Measurements from ENCODE around the gene ZIC3. TPM values are rescaled to one million over a fixed set of nuclear protein-coding genes. Genes with fewer than 3 reads are reported as not detected.

Gene ZIC3
- total RNA-seq, 1 experiment from 2014 or later = 8.9 TPM

DNA sequence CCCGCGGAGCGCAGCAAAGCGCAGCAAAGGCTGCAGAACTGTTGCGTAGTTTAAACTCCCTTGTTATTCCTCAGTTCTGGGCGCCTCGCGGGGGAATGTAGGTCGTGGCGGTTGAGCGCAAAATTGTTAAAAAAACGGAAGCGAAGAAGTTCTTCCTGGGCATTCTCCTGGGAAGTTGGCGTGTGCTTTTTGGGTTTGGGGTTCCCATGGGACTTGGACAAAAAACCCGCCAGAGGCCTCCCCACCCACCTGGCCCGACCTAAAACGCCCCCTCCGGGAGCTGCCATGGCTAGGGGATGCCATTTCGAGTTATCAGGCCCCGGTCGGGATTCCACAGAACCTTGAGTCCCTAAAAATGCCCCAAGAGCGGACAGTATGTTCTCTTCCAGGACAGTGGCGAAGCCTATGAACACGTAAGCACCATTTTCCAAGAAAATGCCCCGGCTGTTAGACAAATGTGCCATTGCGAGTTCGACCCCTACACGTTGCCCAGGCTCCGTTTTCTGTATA is 8.9 kb downstream of the ZIC3 start:
- Histone ChIP-seq H3K4me1 (ENCODE audit: insufficient read depth, low read length, poor library complexity, severe bottlenecking) (no peaks in the 10 kb centered on the region), H3K27me3 (replicated peaks; ENCODE audit: insufficient read depth, low read depth, low read length, poor library complexity) (no peaks in the 10 kb centered on the region), H3K9me3 (ENCODE audit: low read depth, low read length, poor library complexity, severe bottlenecking) (no peaks in the 10 kb centered on the region), H3K27ac (ENCODE audit: low read depth, low read length, poor library complexity, severe bottlenecking) (no peak overlapping the region), H3K4me3 (ENCODE audit: low read depth, low read length, poor library complexity, severe bottlenecking) (peak overlapping the region; percentile 19), H3K36me3 (ENCODE audit: insufficient read depth, low read length, poor library complexity, severe bottlenecking) (peaks cover 9% of the 10 kb centered on the region)
- no peak for DNase-seq (ENCODE audit: low spot score)
- TF ChIP-seq, protein P1, sequence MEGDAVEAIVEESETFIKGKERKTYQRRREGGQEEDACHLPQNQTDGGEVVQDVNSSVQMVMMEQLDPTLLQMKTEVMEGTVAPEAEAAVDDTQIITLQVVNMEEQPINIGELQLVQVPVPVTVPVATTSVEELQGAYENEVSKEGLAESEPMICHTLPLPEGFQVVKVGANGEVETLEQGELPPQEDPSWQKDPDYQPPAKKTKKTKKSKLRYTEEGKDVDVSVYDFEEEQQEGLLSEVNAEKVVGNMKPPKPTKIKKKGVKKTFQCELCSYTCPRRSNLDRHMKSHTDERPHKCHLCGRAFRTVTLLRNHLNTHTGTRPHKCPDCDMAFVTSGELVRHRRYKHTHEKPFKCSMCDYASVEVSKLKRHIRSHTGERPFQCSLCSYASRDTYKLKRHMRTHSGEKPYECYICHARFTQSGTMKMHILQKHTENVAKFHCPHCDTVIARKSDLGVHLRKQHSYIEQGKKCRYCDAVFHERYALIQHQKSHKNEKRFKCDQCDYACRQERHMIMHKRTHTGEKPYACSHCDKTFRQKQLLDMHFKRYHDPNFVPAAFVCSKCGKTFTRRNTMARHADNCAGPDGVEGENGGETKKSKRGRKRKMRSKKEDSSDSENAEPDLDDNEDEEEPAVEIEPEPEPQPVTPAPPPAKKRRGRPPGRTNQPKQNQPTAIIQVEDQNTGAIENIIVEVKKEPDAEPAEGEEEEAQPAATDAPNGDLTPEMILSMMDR (conservative IDR thresholded peaks at IDR 0.05; ENCODE audit: low read depth, low read length) = no peak
- no peak for TF ChIP-seq EZH2 (IDR thresholded peaks at IDR 0.05; ENCODE audit: borderline replicate concordance, low read depth, low read length, poor library complexity, severe bottlenecking)
- no TSS peak for BruUV-seq (replicated peaks)
- POLR2A ChIA-PET (ENCODE audit: low non-redundant PET) = no interaction called here
- intact Hi-C loops (cut with micrococcal nuclease; ENCODE audit: unreplicated experiment) = no loop called here
- CTCF ChIA-PET = no interaction called here

DNA sequence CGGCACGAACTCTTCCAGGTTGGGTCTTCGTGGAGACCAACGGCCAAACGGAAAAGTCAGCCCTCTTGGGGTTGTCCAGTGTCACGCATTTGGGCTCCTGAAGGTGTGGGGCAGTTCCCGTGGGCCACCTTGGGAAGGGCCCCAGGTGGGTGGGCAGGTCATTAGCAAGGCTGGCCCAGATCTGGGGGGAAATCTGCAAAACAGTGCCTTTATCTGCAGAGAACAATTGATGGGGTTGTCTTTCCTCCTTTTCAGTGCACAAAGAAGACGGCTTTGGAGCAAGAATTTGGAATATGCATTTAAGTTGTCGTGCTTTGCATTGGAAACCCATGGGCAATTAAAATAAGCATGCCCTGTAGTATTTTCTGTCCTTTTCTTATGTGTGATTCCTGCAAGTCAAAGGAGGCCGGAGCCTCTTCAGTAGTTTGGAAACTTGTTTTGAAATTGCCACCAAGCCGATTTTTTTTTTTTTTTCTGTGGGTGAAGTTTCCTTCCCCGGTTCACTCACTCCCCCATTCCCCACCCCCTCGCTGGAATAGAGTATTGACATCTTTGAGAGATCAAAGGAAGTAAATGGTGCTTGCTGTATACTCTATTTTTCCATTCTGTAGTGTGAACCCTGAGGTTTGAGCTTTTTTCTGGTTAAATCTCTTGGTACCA is 9.8 kb downstream of the ZIC3 start:
- Histone ChIP-seq H3K27ac (ENCODE audit: low read depth, low read length, poor library complexity, severe bottlenecking) (no peak overlapping the region), H3K9me3 (ENCODE audit: low read depth, low read length, poor library complexity, severe bottlenecking) (no peaks in the 10 kb centered on the region), H3K27me3 (replicated peaks; ENCODE audit: insufficient read depth, low read depth, low read length, poor library complexity) (no peaks in the 10 kb centered on the region), H3K36me3 (ENCODE audit: insufficient read depth, low read length, poor library complexity, severe bottlenecking) (peaks cover 1% of the 10 kb centered on the region), H3K4me1 (ENCODE audit: insufficient read depth, low read length, poor library complexity, severe bottlenecking) (no peaks in the 10 kb centered on the region), H3K4me3 (ENCODE audit: low read depth, low read length, poor library complexity, severe bottlenecking) (no peak overlapping the region)
- BruUV-seq (replicated peaks) = no TSS peak
- POLR2A ChIA-PET (ENCODE audit: low non-redundant PET) = no interaction called here
- CTCF ChIA-PET = no interaction called here
- TF ChIP-seq EZH2 (IDR thresholded peaks at IDR 0.05; ENCODE audit: borderline replicate concordance, low read depth, low read length, poor library complexity, severe bottlenecking) = no peak
- TF ChIP-seq, protein P1 (conservative IDR thresholded peaks at IDR 0.05; ENCODE audit: low read depth, low read length) = no peak
- DNase-seq (ENCODE audit: low spot score) = no peak
- intact Hi-C loops (cut with micrococcal nuclease; ENCODE audit: unreplicated experiment) = no loop called here

DNA sequence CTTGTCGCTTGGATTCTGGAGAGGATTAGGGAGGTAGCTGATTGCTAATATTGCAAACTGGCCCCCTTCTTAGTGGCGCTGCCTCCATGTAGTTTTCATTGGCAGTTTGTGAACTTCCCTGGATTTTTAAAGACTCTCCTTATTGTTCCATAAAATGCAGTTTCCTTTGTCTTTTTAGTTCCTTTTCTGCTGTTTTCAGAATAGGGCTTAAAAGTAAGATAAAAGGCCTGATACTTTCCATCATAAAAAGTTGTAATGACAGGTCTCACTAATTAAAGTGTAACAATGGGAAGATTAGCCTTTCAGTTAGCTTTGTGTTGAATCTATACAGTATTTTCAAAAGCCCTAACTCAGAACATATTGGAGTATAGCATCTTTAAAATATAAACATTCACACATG is 21.2 kb downstream of the ZIC3 start:
- Histone ChIP-seq H3K9me3 (ENCODE audit: low read depth, low read length, poor library complexity, severe bottlenecking) (no peaks in the 10 kb centered on the region), H3K4me3 (ENCODE audit: low read depth, low read length, poor library complexity, severe bottlenecking) (no peak overlapping the region), H3K4me1 (ENCODE audit: insufficient read depth, low read length, poor library complexity, severe bottlenecking) (no peaks in the 10 kb centered on the region), H3K27me3 (replicated peaks; ENCODE audit: insufficient read depth, low read depth, low read length, poor library complexity) (no peaks in the 10 kb centered on the region), H3K27ac (ENCODE audit: low read depth, low read length, poor library complexity, severe bottlenecking) (no peak overlapping the region), H3K36me3 (ENCODE audit: insufficient read depth, low read length, poor library complexity, severe bottlenecking) (no peaks in the 10 kb centered on the region)
- TF ChIP-seq, protein P1 (conservative IDR thresholded peaks at IDR 0.05; ENCODE audit: low read depth, low read length) = no peak
- no peak for TF ChIP-seq EZH2 (IDR thresholded peaks at IDR 0.05; ENCODE audit: borderline replicate concordance, low read depth, low read length, poor library complexity, severe bottlenecking)
- DNase-seq (ENCODE audit: low spot score) = no peak
- ChIA-PET CTCF (no interaction called here), POLR2A (ENCODE audit: low non-redundant PET) (no interaction called here)
- no TSS peak for BruUV-seq (replicated peaks)
- intact Hi-C loops (cut with micrococcal nuclease; ENCODE audit: unreplicated experiment) = no loop called here
